Neural cell (in vitro differentiated cells): ENCODE results near the gene ARHGEF11.

ENCODE experiments used
- CTCF ChIP-seq: fragments of 450-650 bp; IDR thresholded peaks from 2 replicates; pipeline ENCODE4 v1.5.1; 2014; ENCODE audit warnings: antibody characterized with exemption, mild to moderate bottlenecking, moderate library complexity; ENCODE audit not compliant: poor library complexity, severe bottlenecking
- EP300 ChIP-seq: fragments of 450-650 bp; conservative IDR thresholded peaks from 2 replicates; pipeline ENCODE4 v1.6.1; 2014; ENCODE audit warnings: antibody characterized with exemption, mild to moderate bottlenecking, moderate library complexity; ENCODE audit not compliant: poor library complexity, severe bottlenecking
- RAD21 ChIP-seq: fragments of 450-650 bp; conservative IDR thresholded peaks from 2 replicates; pipeline ENCODE4 v1.6.1; 2014; ENCODE audit warnings: antibody characterized with exemption, mild to moderate bottlenecking, moderate library complexity

- no peak for TF ChIP-seq EP300
- TF ChIP-seq CTCF: no peak
- no peak for TF ChIP-seq RAD21
These were observed 159.6 kb downstream of the ARHGEF11 start for GRCh38 chr1:156885880-156886355.
